NCI-H748 (cell line): Measurements from ENCODE around the gene SERINC2.
"Not testable (repeated sequence)": the region's sequence is repeated elsewhere in the genome, so short reads cannot be mapped to it uniquely, and the experiment has no call there.

ENCODE experiments used
- DNase-seq: peaks from one replicate; lab custom pipeline; 2025; ENCODE audit not compliant: unreplicated experiment; lab: John Stamatoyannopoulos, UW

SERINC2 gene

DNA sequence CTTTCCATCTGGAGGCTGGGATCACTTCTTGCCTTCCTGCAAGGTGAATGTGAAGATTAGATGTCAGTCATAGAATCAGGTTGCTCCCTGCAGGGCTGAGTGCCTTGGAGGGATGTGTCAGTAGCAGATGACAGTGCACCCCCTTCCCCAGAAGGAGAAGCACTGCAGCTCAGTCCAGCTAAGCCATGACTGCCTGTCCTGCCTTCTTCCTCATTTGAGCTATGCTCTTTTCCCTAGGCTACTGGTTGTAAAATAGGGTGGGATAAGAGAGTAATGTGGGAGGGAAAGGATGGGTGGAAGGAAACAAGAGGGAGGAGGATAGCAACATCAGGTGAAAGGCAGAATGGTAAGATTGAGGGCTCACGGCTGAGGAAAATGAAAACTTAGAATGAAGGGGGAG is 29.0 kb upstream of the SERINC2 start:
- DNase-seq = no peak

GRCh38 chr1:31386576-31387243 is 26.3 kb upstream of the SERINC2 start:
- not testable (repeated sequence) for DNase-seq

DNA sequence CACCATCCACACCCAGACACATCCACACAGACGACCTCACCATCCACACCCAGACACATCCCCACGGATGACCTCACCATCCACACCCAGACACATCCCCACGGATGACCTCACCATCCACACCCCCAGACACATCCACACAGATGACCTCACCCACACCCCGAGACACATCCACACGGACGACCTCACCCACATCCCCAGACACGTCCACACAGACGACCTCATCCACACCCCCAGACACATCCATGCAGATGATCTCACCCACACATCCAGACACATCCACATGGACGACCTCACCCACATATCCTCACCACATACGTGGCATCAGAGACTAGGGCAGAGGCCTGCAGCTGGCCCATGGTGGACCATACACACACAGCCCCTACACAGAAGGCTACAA is 25.4 kb upstream of the SERINC2 start:
- DNase-seq = no peak

- DNase-seq = no peak
Measured at GRCh38 chr1:31389616-31390015, 23.4 kb upstream of the SERINC2 start.

- peak; percentile 2 for DNase-seq
Measured at GRCh38 chr1:31390071-31390470, 22.9 kb upstream of the SERINC2 start.

GRCh38 chr1:31393463-31393862 is 19.6 kb upstream of the SERINC2 start:
- no peak for DNase-seq

DNA sequence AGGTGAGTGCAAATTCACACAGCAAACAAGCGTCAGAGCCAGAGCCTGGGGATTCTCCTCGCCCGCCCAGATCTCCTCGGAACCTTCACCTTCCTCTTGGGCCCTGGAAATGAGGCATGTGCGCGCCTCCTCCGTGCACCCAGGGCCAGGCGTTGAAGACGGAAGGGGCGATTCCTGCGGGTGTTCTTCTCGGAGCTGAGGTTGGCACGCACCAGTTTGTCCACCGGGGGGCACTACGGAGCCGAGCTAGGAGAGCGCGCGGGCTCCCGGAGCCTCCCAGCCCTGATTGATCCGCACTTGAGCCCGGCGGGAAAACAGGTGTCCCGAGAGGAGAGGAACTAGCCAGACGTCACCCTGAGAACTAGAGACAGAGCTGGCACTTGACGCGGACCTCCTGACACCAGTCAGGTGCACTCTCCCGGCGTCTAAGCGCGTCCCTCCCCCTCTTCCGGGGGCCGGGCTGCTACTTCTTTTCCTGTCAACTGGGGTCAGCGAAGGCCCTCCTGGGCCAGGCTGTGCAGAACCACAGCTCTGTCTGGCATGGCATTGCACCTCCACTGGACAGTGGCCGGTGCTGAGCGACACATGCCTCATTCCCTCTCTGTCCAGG is 18.3 kb upstream of the SERINC2 start:
- peak; percentile 86 for DNase-seq

DNA sequence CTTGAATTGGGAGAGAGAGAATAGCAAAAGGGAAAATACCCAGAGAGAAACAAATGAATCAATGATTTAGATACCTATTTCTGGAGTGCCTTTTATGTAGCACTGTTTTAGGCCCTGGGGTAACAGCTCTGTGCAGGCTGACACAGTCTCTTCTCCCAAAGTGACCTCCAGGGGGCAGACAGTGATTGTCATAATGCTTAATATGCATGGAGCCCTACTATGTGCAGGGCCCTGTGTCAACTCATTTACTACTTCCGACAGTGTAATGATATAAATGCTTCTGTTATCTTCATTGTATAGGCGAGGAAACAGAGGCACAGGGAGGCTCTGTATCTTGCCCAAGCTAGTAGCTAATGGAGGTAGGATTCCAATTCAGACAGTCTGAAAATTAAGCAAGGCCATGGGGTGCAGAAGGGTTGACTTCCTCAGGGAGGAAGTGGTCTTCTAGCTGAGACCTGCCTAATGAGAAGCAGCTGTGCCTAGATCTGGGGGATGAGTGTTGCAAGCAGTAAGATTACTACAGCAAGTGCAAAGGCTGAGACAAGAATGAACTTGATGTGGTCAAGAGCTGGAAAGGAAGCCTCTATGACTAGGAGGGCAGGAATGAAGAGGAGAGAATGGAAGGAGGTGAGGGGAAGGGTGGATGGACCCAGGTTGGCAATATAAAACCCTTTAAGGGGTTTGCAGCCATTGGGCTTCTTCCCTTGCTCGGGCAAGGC is 16.2 kb upstream of the SERINC2 start:
- no peak for DNase-seq

- no peak for DNase-seq
Measured at GRCh38 chr1:31397360-31398095, 15.5 kb upstream of the SERINC2 start.

DNA sequence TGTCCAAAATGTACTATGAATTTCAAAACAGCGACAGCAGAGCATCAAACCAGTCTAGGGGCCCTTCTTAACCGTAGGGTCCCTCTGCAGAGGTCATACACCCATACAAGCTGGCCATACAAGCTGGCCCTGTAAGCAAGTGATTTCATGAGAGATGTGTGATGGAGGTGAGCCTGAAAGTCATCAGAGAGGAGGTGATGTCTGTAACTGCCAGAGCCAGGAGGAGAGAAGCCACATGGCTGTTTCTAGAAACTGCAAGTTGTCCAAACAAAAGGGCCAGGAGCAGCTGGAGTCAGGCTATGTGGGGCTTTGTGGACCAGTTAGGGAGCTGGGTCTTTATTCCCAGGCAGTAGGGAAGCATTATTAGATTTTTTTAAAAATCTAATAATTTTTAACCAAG is 14.8 kb upstream of the SERINC2 start:
- DNase-seq = no peak

GRCh38 chr1:31399976-31400375 is 13.0 kb upstream of the SERINC2 start:
- no peak for DNase-seq

GRCh38 chr1:31400393-31400792 is 12.6 kb upstream of the SERINC2 start:
- no peak for DNase-seq

DNA sequence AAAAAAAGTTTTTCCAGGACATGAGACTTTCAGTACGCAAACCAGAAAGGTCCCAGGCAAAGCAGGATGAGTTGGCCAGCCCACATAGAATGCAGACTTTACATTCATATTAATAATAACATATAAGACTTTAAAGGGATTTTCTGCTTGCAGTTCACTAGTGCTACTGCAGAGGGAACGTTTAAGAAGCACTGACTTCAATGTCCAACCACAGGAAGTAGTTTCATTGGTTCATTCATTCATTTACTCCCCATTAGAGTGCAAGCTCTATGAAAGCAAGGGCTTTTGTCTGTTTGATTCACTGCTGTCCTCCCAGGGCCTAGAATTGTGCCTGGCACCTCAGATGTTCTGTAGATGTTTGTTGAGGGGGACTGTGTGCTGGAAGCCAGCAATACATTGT is 11.8 kb upstream of the SERINC2 start:
- DNase-seq = no peak

DNA sequence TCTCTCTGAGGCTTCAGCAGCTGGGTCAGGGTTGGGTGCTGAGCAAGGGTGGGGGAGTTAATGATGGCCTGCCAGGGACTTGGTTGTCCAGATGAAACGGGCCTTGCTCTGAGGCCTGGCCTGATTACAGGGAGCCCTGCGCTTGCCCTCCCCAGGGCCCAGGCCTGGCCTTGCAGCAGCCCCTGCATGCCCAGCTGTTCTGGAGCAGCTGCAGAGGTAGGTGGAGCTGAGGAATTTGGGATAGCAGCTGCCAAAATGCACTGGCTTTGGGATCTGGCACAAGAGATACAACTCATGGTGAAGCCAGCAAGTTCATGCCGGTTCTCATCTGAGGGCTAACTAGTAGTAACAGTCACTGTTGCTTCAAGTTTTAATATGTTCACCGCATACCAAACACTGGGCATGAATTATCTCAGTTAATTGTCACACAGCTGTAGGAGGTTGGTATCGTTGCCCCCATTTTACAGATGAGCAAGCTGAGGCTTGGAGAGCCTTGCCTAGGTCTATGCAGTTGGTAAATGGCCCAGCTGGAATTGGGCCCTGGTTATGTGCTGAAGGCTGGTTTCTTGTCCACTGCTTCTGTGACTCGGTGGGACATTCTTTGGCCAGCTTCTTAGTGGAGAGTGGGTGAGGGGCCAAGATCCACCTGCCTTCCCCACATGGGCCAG is 7.3 kb upstream of the SERINC2 start:
- no peak for DNase-seq

- no peak for DNase-seq
Measured at GRCh38 chr1:31407029-31407626, 5.9 kb upstream of the SERINC2 start.

DNA sequence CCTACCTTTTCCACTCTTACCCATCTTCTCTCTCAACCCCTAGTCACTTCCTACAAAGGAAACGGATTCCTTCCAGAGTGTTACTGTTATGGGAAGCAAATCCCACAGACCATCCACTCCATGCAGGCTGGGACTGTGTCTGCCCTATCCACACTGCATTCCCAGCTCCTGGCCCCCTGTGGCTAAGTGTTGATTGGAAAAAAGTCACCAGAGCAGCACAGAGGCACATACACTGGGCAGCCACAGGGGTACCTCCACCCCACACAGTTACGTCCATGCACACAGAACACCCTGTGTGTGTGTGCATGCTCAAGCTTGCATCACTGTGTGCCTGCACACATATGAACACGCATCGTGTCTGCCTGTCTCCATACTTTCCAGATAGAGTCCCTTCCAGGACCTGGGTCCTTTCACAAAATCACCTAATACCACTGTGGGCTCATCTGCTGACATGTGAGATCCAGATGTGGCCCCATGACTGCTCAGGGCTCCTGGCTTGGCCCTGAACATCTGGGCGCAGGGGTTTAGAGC is 4.2 kb upstream of the SERINC2 start:
- no peak for DNase-seq

GRCh38 chr1:31409946-31410858 is 2.8 kb upstream of the SERINC2 start:
- no peak for DNase-seq

DNA sequence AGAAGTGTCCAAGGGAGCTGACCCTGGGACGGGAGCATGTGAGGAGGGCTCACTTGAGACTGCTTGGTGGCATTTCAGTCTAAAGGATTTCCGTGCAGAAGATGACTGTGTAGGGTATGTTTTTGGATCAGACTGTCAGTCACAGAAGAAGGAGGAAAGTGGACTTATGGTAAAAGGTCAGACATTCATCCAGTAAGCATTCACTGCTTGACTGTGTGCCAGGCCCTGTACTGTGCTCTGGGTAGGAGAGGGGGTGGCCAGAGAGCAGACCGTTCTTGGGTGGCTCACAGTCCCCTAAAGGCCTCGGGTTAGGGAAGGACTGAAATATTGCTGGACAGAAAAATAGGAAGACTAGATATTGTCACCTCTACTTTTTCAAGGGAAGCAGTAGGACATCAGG is 2.1 kb upstream of the SERINC2 start:
- no peak for DNase-seq

- no peak for DNase-seq
Measured at GRCh38 chr1:31412205-31412604, 808 bp upstream of the SERINC2 start.
